KMS-11 (cell line): Measurements from ENCODE around the gene CORO7.

ENCODE experiments used
- H2AFZ ChIP-seq: fragments of 200-600 bp; sonication (generic); 2 replicates; pipeline ENCODE4 v1.6.1; 2016; ENCODE audit warnings: antibody characterized with exemption, mixed run types, low read depth
- H3K27ac ChIP-seq: fragments of 200-600 bp; sonication (generic); 2 replicates; pipeline ENCODE4 v1.6.1; 2016; ENCODE audit warnings: mild to moderate bottlenecking, mixed run types
- H3K27me3 ChIP-seq: fragments of 200-600 bp; sonication (generic); 2 replicates; pipeline ENCODE4 v1.6.1; 2017; ENCODE audit warnings: mild to moderate bottlenecking, low read depth, mixed run types, moderate library complexity; ENCODE audit not compliant: insufficient read depth
- H3K36me3 ChIP-seq: fragments of 200-600 bp; sonication (generic); 2 replicates; pipeline ENCODE4 v1.6.1; 2017; ENCODE audit warnings: mild to moderate bottlenecking, mixed run types; ENCODE audit not compliant: insufficient read depth
- H3K4me1 ChIP-seq: fragments of 200-600 bp; sonication (generic); 2 replicates; pipeline ENCODE4 v1.6.1; 2016; ENCODE audit warnings: mild to moderate bottlenecking, low read depth, mixed run types; ENCODE audit not compliant: poor library complexity, severe bottlenecking
- H3K4me2 ChIP-seq: fragments of 200-600 bp; sonication (generic); 2 replicates; pipeline ENCODE4 v1.7.0; 2016; ENCODE audit warnings: mild to moderate bottlenecking, mixed run types
- H3K4me3 ChIP-seq: fragments of 200-600 bp; sonication (generic); IDR thresholded peaks from 2 replicates; pipeline ENCODE4 v1.6.1; 2017; ENCODE audit warnings: low read depth, low read length, mixed read lengths; ENCODE audit not compliant: insufficient read depth
- H3K79me2 ChIP-seq: fragments of 200-600 bp; sonication (generic); 2 replicates; pipeline ENCODE4 v1.6.1; 2016; ENCODE audit warnings: low read depth, mixed run types; ENCODE audit not compliant: insufficient read depth
- H3K9ac ChIP-seq: fragments of 200-600 bp; sonication (generic); 2 replicates; pipeline ENCODE4 v1.6.1; 2016; ENCODE audit warnings: mild to moderate bottlenecking, mixed run types
- H4K20me1 ChIP-seq: fragments of 200-600 bp; sonication (generic); 2 replicates; pipeline ENCODE4 v1.6.1; 2016; ENCODE audit warnings: mild to moderate bottlenecking, mixed run types; ENCODE audit not compliant: insufficient read depth
- TF ChIP-seq, protein P1 (sequence below): fragments of 200-600 bp; sonication (generic); conservative IDR thresholded peaks from 2 replicates; pipeline ENCODE4 v1.6.1; 2017; ENCODE audit warnings: low read depth, mild to moderate bottlenecking, antibody characterized with exemption, low read length, moderate library complexity, mixed read lengths

The CORO7 gene

DNA sequence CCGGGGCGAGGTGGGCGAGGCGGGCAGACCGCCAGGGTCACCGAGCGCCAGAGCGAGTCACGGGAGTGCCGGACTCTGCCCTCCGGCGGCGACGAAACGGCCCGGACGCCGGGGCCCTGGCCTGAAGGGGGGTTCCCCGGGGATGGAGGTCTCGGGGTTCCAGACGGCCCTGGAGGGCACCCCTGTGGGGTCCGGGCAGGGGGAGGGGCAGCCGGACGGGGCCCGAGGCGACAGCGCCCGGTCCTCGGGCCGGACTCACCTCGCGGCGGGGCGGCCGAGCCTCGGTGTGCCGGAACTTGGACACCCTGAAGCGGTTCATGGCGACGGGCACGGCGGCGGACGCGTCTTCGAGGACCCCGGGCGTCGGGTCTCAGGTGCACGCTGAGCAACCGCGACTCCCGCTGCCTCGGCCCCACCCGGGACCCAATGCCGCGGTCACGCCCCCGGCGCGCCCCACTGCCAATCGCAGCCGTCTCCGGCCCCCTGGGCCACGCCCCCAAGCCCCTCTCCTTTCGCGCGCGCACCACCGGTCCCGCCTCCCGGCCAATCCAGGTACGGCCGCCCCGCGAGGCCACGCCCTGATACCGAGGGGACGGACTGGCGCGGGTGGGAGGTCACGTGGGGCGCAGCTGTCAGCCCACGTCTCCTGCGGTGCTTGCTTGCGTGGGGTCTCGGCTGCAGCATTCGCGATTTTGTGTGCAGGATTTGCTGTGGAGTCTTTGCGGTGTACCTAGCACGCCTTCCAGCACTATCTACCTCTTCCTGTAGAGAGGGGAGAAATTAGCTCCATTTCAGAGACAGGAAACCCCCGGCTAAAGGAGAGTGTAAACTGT lies at the start of gene CORO7:
TSS of gene CORO7 (minus strand) at position 397 of the 833 bp plus-strand sequence. CDS start at position 319, 78 bp downstream.
- TF ChIP-seq, protein P1, sequence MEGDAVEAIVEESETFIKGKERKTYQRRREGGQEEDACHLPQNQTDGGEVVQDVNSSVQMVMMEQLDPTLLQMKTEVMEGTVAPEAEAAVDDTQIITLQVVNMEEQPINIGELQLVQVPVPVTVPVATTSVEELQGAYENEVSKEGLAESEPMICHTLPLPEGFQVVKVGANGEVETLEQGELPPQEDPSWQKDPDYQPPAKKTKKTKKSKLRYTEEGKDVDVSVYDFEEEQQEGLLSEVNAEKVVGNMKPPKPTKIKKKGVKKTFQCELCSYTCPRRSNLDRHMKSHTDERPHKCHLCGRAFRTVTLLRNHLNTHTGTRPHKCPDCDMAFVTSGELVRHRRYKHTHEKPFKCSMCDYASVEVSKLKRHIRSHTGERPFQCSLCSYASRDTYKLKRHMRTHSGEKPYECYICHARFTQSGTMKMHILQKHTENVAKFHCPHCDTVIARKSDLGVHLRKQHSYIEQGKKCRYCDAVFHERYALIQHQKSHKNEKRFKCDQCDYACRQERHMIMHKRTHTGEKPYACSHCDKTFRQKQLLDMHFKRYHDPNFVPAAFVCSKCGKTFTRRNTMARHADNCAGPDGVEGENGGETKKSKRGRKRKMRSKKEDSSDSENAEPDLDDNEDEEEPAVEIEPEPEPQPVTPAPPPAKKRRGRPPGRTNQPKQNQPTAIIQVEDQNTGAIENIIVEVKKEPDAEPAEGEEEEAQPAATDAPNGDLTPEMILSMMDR, result no peak
- Histone ChIP-seq H3K9ac (peak within 1 kb of the TSS; percentile 83), H3K4me1 (peaks cover 39% of the 10 kb centered on the region), H3K36me3 (no peaks in the 10 kb centered on the region; the same call in 1 of the 2 replicates), H2AFZ (peak within 1 kb of the TSS; percentile 80), H3K27me3 (no peaks in the 10 kb centered on the region), H3K27ac (peak within 1 kb of the TSS; percentile 92), H3K4me2 (peak within 1 kb of the TSS; percentile 93), H3K4me3 (no peak within 1 kb of the TSS), H4K20me1 (no peaks in the 10 kb centered on the region), H3K79me2 (peaks cover 45% of the 10 kb centered on the region)

DNA sequence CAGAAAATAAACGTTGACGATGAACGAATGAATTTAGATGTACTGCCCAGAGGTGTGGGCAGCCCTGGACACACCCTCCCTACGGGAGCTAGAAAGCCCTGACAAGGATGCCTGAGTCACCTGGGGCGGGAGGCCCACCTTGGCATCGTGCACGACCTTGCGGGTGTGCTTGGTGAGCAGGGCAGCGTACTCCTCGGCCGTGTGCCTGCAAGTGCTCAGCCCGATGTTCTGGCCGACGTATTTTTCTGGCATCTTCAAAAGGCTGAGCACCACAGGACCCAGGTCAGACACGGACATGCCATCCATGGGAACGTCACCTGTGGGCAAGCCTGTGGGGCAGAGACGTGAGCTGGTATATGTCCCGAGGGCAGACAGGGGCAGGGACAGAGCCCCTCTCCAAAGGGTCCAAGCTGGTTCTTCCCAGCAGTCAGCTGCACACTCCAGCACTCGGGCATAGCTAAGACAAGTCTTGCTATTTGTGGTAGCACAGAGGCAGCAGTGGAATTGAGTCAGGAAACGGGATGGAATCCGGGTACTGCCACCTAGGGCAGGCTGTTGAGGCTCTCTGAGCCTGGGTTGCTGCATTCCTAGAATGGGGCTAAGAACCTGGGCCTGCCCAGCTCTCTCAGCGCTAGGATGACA lies 47.2 kb upstream of the CORO7 start:
- H3K4me2 ChIP-seq, result no peak overlapping the region
- no peak overlapping the region for H2AFZ ChIP-seq
- peaks cover 7% of the 10 kb centered on the region for H3K4me1 ChIP-seq
- H3K36me3 ChIP-seq, result no peaks in the 10 kb centered on the region
- H3K79me2 ChIP-seq, result no peaks in the 10 kb centered on the region
- no peaks in the 10 kb centered on the region for H3K27me3 ChIP-seq
- H3K27ac ChIP-seq, result no peak overlapping the region
- no peak overlapping the region for H3K9ac ChIP-seq
- H4K20me1 ChIP-seq, result no peaks in the 10 kb centered on the region
- TF ChIP-seq, protein P1, result no peak
- no peak overlapping the region for H3K4me3 ChIP-seq

DNA sequence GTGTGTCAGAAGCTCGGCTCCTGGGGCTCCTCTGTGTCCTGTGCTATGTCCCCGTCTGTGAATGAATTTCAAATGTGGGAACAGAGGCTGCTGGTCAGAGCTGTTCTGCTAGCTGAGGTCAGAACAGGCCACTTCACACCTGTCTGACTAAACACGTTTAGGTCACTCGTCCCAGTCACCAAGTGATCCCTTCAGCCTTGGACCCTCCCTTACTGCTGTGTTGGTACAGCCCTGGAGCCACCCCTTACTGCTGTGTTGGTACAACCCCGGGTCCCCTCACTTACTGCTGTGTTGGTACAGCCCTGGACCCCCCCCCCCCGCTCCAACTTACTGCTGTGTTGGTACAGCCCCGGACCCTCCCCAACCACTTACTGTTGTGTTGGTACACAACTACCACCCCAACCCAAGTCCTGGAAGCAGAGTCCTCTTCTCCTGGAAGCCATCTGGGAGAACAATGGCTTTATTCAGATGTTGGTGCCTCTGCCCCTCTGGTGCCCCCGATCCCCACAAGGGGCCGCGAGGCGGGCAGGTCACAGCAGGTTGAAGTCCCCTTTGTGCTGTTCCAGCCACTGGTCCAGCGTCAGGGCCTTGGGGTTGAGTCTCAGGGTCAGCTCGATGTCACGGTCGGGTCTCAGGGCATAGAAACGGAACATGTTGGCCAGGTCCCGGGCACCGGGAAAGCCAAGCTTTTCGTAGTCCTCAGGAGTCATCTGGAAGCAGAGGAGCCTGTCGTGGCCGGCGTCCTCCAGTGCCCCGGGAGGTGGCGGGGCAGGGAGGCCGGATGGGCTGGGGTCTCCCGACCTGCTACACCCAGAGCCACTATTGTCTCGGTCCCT lies 45.1 kb upstream of the CORO7 start:
- no peak overlapping the region for H3K27ac ChIP-seq

DNA sequence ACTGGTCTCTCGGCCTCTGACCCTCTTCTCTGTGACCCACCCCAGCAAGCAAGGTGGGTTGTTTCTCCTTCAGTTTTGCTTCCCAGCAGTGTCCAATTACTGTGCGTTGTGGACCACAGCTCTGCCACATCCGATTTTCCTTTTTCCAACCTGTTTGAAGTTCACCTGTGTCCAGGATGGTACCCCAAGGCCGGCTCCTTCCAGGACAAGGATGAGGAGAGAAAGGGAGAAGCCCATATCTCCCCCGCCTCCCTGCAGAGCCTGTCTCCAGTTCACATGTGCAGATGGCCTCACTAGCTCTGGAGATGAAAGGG lies 44.5 kb upstream of the CORO7 start:
- no peak overlapping the region for H2AFZ ChIP-seq
- no peaks in the 10 kb centered on the region for H3K27me3 ChIP-seq
- TF ChIP-seq, protein P1, result no peak
- no peak overlapping the region for H3K4me2 ChIP-seq
- H3K27ac ChIP-seq, result no peak overlapping the region
- no peaks in the 10 kb centered on the region for H4K20me1 ChIP-seq
- H3K4me1 ChIP-seq, result peaks cover 8% of the 10 kb centered on the region
- no peak overlapping the region for H3K9ac ChIP-seq
- no peaks in the 10 kb centered on the region; the same call in 1 of the 2 replicates for H3K36me3 ChIP-seq
- H3K79me2 ChIP-seq, result no peaks in the 10 kb centered on the region
- no peak overlapping the region for H3K4me3 ChIP-seq

More for the DNA sequence above, 45.1 kb upstream of the CORO7 start:
- Histone ChIP-seq H3K9ac (no peak overlapping the region), H2AFZ (no peak overlapping the region), H3K4me2 (no peak overlapping the region), H3K79me2 (no peaks in the 10 kb centered on the region), H3K4me1 (peaks cover 8% of the 10 kb centered on the region), H3K36me3 (no peaks in the 10 kb centered on the region; the same call in 1 of the 2 replicates), H4K20me1 (no peaks in the 10 kb centered on the region), H3K27me3 (no peaks in the 10 kb centered on the region), H3K4me3 (no peak overlapping the region)
- TF ChIP-seq, protein P1, result no peak
